OCI-LY7 (cell line): ENCODE measurements around the gene GPNMB.

Experiments used
- CTCF ChIP-seq: fragments of 200-600 bp; sonication (generic); conservative IDR thresholded peaks from 2 replicates; pipeline ENCODE4 v1.5.1; 2014; ENCODE audit warnings: mild to moderate bottlenecking, antibody characterized with exemption, low read length, moderate library complexity, mixed read lengths
- EZH2phosphoT487 ChIP-seq: fragments of 200-600 bp; sonication (generic); IDR thresholded peaks from 2 replicates; pipeline ENCODE4 v1.6.1; 2018; ENCODE audit warnings: low read depth, borderline replicate concordance, mild to moderate bottlenecking, mixed run types, antibody characterized with exemption, low read length, moderate library complexity, mixed read lengths

- TF ChIP-seq CTCF, result peak; percentile 77
- no peak for TF ChIP-seq EZH2phosphoT487
Measured at GRCh38 chr7:23276376-23276775, 29.8 kb downstream of the GPNMB start.
